AG20443 (cell line): Measurements from ENCODE around the gene RCAN2.

ENCODE experiments used
- DNase-seq: peaks from one replicate; pipeline ENCODE4 v3.0.0; 2012; ENCODE audit warnings: low spot score, mixed read lengths

Gene RCAN2

DNA sequence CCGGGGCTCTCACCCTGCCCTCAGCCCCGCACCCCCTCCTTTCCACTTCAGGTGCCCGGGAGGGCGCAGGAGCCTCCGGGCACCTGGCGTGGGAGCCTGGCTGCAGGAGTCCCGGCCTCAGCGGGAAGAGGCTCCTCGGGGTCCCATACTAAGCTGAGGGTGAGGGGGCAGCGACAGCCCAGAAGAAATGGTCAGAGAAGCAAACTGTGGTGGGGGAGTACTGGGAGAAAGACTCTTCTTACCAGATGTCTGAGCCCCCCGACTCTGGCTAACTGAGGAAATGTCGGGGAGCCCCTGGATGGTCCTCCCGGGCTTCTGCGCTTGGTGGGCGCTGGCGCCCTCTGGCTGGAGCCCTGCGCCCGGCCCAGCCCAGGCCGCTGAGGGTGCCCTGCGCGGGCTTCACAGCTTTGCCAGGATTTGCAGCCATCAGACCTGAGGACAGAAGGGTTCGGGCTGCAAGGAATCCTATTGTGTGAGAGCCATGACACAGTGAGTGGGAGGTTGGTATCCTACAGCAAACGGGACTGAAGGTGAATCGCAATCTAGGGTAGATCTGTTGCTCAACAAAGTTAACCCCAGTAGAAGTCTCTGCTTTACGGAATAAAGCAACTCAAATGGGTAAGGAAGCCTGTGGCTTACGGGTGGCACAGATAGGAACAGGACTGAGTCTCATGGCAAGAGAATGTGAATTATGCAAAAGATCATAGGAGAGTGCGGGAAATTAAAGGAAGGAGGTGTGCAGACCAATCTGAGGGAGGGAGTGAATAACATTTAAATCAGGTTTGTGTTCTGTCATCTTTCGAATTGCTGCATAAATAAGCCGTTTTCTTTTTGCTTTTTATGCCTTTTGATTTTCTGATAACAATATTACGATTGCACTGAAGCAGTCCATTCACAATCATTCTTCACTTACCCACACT lies 639 bp upstream of the RCAN2 start:
- peak; percentile 81 for DNase-seq

DNA sequence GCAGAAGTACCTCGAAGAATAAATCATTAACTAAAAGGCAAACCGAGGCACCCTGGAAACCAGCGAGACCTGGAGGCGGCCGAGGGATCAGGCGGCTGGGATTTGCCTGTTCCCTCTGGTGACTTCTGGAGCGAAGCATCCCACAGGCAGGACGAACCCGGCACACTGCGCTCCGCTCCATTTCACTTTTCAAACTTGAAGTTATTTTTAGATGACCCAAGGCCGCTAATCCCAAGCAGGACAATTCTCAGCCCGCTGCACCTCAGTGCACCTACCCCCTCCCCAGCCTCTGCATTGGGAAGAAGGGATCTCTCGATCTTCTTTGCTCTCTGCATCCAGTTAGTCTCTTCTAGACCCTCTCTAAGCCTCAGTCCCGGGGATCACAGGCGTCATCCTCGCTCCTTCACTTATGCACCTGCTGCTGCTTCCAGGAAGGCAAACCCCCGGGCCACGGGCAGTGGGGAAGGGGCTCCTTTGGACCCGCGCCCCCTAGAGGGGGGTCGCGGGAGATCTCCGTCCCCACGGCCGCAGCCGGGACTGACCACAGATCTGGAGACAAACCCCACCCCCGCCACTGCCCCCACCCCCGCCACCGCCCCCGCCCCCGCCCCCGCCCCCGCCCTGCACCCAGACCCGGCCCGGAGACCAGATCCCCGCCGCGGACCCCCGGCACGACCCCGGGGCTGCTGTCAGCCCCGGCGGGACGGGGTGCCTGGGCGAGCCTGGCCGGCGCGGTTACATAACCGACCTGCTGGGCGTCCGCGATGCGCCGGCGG lies 636 bp downstream of the RCAN2 start:
- peak; percentile 62 for DNase-seq

DNA sequence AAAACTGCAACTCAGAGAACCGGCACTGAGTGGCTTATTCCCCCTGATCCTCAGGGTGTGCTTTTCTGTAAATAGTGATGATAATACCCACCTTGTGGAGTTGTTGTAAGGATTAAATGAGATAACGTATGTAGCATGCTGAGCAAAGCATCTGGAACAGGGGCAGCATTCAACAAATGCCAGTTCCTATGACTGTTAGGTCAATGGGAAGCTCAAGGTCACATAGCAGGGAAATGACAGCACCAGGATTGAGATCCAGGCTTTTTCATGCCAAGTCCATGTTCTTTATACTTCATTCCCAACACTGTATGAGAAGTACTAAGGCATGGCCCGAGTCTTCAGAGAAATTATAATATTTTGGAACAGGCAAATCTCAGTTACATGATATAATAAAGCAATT lies 5.1 kb downstream of the RCAN2 start:
- no peak for DNase-seq

DNA sequence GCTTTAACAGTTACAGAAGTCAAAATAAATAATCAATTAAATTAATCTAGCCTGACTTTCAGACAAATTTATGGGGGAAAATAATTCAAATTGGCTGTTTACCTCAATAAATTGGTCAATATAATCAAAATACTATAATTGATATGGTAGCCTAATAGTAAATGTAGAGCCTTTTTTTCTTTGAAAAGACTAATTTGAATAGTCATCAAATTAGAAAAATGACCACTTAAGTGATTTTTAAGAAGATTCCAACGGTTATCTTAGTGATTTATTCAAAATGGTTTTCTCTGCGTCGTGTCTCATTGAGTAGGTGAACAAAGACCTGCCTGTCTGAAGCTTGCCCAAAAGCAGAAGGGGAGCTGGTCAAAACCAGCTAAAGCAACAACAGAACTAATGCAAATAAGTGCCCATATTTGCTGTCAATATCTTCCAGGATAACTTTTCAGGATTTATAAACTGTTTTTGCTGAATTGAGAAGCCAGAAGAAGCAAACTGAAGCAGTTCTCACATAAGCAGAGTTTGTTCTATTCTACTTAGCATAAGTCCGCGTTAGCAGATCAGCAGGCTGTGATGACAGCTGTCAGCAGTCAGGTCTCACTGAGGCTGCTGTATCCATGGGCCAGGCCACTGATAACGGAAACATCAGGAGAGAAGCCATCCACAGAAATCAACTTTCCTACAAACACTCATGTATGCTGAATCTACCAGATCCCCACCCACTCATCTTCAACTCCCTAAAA lies 7.0 kb downstream of the RCAN2 start:
- DNase-seq = no peak

DNA sequence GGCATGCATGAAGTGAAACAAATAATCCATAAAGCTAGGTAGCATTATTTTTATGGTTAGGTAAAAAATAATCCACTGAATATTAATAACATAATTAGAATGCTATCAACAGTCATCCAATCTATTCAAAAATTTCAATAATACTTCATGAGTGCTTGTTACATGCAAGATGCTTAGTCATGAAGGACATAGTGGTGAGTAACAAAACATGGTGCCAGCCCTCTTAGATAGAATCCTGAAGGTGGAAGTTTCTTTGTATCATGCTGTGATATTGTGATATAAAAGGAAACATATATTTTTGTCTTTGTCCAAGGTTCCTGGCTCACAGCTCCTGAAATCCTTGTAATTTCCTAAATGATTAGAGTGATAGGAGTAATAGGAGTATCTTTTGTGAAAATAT lies 14.9 kb downstream of the RCAN2 start:
- peak; percentile 27 for DNase-seq

DNA sequence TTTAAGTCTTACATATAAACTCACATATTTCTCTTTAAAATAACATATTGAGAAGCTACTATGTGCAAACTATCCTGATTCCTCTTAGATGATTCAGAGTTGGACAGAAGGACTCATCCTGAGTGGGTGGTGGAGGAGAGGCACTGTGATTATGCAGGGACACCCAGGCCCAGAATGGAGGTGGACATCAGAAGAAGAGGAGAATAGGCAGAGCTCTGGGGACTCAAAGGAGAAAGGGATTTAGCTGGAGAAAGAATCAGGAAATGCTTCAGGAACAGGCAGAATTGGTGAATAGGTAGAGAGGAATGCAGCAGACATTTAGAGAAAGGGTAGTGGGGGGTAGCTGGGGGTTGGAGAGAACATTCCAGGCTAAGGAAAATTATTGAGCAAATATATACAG lies 17.4 kb downstream of the RCAN2 start:
- peak; percentile 52 for DNase-seq

DNA sequence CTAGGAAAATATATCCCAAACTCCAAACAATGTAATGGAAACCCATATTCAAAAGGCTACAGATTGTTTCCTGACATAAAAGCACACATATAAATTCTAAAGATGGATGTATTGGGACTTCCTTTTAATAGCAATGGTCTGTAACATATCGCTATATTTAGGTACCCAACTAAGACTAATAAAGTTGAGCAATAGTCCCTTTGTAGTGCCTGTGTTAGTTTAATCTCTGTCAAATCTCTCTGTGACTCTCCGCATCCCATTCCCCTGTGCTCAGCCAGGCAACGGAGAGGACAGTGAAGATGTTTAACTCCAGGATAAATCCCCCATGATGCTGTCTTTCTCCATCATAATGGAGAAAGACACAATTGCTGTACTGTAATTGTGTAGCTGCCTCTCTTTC lies 19.0 kb downstream of the RCAN2 start:
- no peak for DNase-seq

DNA sequence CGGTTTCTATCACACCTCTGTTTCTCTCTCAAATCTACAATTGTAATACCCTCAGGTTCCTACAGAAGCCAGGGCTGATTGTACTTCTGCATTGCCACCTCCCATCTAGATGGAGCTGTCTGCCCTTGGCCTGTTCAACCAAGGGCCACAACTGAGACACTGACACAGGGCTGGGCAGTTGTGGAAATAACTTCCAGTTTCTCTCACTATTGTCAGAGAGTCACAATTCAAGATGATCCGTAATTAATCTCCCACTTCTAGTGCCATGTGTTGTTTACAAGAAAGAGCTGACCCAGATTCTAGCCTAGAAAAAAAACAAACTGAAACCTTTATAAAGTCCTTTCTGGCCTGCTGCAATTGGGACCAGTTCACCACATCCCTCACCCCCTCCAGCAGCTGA lies 22.2 kb downstream of the RCAN2 start:
- no peak for DNase-seq

DNA sequence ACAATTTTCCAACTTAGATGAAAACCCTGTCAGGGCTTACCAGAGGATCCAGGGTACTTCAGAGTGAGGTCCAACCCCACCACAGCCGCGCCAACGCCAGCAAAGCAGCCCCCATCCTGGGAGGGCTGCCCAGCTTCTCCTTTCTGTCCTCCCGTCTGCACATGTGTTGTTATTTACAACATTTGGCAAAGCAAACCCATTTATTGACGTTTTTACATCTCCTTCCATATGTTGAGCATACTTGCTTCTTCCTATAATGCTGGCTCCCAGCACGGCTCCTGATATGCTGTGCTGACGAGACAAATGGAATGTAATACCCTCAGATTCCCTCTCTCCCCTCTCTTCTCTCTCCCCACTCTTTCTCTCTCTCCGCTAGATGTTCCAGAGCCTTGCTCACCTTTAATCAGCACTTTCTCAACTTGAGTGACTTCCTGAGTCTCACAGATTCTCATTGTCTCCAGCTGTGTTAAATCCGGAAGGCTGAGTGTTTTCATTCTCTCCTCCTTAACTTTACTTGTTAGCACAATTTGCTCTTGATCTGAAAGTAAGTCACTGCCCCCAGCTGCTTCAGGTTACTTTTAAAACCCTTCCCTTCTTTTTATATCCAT lies 22.7 kb downstream of the RCAN2 start:
- DNase-seq = no peak

DNA sequence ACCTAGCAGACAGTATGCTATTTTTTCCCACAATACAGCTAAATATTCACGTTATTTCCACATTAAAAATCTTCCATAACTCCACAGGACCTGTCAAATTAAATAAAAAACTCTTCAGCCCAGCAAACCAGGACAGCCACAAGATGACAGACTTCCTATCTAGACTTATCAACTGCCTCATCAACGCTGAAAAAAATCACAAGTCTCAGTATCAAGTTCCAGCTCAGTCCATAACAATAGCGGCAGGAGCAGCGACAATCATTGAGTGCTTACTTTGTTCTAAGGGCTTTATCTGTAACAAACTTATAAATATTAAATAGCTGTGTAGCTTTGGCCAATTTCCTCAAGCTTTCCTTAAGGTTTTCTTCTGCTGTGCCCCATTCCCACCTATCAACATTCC lies 24.7 kb downstream of the RCAN2 start:
- no peak for DNase-seq

DNA sequence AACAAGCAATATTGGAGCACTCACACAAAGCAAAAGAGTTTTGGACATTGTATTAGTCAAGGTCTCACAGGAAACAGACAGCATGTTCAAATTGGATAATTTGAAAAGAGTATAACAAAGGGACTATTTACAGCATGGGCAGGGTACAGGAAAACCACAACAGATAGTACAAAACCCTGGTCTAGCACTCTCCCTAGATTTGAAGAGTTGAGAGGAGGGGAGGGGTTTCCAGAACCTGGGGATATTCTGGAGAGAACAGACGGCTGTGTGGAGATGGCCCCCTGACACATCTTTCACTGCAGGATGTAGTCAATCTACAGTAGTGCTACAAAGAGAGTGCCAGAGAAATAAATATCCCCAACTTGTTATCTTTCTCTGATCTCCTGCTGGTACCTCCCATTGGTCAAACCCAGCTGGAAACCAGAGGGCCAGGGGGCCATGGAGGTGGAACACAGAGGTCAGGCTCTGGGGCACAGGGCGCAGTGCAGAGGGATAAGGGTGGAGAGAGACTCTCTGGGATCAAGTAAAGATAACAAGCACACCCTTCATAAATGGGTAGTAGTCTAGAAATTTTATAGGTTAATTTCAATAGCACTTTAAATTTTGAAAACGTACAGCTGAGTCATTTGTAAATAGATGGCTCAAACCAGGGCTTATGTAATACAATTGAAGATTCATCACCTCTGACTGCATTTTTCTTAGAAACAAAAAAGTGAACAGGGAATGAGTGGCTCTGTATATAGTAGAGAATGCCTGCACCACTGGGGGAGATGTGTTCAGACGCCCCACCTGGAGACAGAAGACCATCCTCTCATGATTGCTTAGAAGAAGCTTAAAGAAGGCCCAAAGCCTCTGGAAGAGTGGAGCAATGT lies 25.7 kb downstream of the RCAN2 start:
- peak; percentile 26 for DNase-seq

DNA sequence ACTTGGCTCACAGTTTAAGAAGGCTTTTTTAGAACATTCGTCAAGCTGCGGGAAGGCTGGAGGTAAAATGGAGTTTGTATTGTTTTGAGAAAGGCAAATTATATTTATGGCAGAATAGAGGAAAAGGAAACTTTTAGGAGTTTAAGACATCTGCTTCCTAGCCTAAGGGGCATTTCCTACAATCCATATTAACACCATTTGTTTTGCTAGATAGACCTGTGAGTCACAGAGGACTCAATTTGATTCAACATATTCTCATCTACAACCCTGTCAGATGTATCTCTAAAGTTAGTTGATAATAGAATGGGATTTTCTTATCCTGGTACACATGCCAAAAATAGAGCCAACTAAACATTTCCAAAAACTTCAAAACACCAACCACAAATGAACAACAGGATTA lies 35.0 kb downstream of the RCAN2 start:
- DNase-seq = no peak

DNA sequence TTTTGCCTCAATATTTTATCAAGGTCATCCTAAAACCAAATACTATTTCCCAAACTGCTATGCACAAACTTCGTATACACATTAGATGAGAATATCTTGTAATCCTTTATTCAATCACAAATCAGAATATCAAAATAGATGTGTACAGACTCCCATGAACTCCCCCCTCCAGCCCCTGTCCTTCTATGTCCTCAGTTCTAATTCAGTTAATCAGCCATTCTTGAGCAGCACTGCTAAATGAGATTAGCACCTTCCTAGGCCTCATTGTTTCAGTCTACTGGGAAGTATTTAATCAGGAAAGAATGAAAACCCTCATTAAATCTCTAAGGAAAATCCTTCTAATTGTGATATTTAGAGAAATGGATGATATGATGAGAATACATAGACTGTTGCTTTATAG lies 36.6 kb downstream of the RCAN2 start:
- no peak for DNase-seq

DNA sequence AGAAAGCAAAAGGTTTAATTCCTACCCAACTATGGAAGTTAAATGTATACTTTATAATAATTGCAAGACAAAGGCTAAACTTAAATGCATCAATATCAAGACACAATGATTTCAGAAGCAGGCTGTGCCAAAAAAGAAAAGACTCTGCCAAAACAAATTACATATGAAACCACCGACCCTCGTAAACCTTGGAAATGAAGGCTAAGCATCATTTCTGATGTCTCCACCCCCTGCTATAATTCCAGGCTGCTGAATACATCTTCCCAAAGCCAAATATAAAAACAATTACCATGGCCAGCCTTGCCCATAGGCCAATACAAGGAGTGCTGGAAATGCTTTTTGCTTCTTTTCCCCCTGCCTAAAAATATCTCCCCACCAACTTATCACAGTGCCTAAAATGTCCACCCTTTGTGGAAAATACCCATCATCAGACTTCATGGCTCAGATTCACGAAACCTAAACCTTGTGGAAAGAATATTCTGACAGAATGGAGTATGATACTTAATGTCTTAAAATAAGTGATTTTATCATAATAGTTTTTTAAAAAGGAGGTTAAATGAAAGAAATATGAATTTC lies 37.4 kb downstream of the RCAN2 start:
- peak; percentile 28 for DNase-seq

DNA sequence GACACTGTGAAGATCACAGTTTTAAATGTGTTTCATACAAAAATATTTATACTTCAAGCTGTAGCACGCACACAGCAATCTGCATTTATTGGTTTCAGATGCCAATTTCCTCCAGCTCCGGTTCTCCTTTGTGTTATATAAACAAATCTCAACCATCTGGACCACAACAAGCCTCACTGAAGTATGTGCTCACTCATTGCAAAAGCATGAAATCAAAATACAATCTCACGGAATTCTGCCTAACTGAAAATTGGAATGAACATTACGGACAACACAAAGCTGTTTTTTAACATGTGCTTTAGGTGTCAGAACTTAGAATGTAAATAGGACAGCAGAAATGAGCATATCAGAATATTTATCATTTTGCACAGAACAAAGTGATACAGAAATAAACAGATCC lies 38.0 kb downstream of the RCAN2 start:
- peak; percentile 76 for DNase-seq

DNA sequence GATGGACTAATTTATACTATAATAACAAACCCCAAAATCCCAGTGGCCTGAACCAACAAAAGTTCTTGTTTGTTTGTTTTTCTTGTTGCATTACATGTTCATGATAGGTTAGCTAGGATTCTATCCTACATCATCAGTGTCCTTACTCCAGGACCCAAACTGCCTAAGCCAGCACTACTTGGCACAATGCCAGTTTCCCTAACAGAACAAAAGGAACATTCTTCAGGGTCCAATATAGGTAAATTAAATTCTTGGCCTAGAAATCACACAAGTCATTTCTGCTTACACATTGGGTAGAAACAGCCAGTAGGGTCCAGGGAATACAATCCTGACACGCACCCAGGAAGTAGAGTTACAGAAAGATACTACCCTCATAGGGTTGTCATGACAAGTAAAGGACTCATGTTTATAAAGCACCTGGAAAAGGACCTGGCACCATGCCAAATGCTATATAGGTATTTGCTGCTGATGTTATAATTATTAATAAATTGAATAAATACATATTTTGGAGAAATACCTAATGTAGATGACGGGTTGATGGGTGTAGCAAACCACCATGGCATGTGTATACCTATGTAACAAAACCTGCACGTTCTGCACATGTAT lies 38.8 kb downstream of the RCAN2 start:
- DNase-seq = no peak

DNA sequence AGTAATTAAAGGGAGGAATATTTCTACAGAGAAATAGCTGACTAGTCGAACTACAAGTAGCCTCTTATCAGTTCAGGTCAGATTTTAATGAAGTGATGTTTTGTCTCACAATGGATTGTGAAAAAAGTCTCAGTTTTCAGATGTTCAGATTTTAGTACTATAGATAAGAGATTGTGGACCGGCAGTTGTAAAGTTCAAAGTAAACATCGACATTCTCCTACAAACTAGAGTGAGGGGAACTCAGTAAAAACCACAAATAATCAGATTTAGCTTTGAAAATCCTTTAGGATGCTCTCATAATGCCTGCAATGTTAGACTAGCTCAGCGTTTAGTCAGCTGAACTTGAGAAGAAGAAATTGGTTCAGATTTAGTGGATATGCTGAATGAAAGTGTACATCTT lies 39.9 kb downstream of the RCAN2 start:
- DNase-seq = no peak

DNA sequence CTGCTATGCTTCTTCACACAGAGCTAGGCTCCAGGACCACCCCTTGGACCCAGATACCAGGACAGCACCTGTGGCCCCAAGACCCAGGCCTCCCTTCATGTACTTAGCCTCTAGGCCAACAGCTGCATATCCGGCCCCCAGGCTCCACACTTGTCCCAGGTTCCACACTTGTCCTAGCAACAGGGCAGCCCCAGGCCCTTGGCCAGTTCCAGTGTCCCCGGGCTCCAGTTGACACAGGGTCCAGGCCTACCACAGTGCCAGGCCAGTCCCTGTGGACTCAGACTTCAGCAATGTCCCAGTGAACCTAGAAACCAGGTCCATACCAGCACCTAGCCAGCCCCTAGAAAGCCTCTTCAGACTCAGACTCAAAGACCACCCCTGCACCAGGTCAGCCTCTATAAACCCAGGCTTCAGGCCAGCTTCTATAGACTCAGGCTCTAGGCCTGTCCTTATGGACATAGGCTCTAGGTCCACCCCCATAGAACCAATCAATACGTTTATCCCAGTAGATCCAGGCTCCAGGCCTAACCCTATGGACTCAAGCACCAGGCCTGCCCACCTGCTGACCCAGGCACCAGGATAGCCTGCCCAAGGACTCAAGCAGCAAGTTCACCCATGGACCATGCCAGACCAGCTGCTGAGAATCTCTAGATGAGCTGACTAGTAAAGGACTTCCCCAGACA lies 46.3 kb downstream of the RCAN2 start:
- DNase-seq = no peak

DNA sequence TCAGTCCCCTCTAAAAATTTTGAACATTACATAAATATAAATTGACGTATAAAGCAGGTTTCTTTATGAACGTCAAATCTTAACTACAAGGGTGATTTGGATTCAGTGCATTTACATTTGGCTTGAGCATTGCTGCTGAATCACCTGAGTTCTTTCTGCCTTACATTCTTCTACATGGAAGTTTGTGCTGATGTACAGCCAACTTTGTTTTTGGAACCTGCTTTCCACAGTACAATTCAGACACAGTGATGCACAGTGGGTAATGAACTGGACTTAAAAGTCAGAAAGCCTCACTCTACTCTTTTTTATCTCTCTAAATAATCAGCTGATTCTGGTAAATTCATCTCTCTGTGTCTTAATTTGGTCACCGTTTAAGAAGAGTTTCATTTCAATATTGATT lies 47.6 kb downstream of the RCAN2 start:
- DNase-seq = no peak

DNA sequence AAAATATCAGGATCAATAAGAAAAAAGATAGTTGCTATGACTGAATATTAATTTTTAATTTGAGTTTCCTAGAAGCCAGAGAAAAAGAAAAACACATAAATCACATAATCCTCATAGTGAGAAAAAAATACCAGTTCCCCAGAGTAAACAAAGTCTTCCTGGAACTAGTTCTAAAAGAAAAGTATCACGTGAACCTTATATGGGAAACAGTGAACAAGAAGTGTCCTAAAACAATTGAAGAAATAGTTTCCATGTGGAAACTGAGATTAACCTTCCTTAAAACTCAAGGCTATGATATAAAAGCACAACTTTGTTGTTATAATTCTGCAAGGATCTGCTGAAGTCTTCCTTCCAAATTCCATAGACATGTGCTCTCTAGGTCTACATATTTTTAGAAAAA lies 50.6 kb downstream of the RCAN2 start:
- no peak for DNase-seq
